HL-60 (cell line): ENCODE data around the gene ZNF469.

Experiments used
- DNase-seq, 2 experiments: peaks; one replicate each; pipeline ENCODE4 v3.0.0-alpha.2; 2010 to 2020; ENCODE audit warnings: low read depth in 1 of 2, low spot score in 1 of 2
- H3K27ac ChIP-seq: fragments of 250-450 bp; sonication (Bioruptor Pico); replicated peaks from 2 replicates; pipeline ENCODE4 v1.5.1; 2020; ENCODE audit warnings: mild to moderate bottlenecking, moderate library complexity
- H3K27me3 ChIP-seq: fragments of 250-450 bp; sonication (Bioruptor Pico); 2 replicates; pipeline ENCODE4 v1.5.1; 2021; ENCODE audit warnings: mild to moderate bottlenecking, moderate library complexity; ENCODE audit not compliant: insufficient read depth, poor library complexity, severe bottlenecking
- H3K4me3 ChIP-seq: replicated peaks from 2 replicates; pipeline ENCODE4 v1.5.1; 2011; ENCODE audit warnings: mild to moderate bottlenecking, control low read depth, low read length; ENCODE audit not compliant: insufficient read depth
- GABPA ChIP-seq: IDR thresholded peaks from 2 replicates; pipeline ENCODE4 v1.6.1; 2012; ENCODE audit warnings: low read depth
- POLR2AphosphoS5 ChIP-seq: IDR thresholded peaks from 2 replicates; pipeline ENCODE4 v1.6.1; 2012; ENCODE audit warnings: low read depth
- SPI1 ChIP-seq: IDR thresholded peaks from 2 replicates; pipeline ENCODE4 v1.6.1; 2012; ENCODE audit warnings: low read depth, mild to moderate bottlenecking, borderline replicate concordance
- TF ChIP-seq, protein P1 (sequence below): IDR thresholded peaks from one replicate; pipeline ENCODE4 v1.5.1; 2011; ENCODE audit warnings: low read length, control low read depth, inconsistent platforms; ENCODE audit not compliant: insufficient read depth
- TF ChIP-seq, protein P2 (sequence below): IDR thresholded peaks from 2 replicates; pipeline ENCODE4 v1.6.1; 2012; ENCODE audit warnings: low read depth; ENCODE audit not compliant: insufficient replicate concordance

The ZNF469 gene

DNA sequence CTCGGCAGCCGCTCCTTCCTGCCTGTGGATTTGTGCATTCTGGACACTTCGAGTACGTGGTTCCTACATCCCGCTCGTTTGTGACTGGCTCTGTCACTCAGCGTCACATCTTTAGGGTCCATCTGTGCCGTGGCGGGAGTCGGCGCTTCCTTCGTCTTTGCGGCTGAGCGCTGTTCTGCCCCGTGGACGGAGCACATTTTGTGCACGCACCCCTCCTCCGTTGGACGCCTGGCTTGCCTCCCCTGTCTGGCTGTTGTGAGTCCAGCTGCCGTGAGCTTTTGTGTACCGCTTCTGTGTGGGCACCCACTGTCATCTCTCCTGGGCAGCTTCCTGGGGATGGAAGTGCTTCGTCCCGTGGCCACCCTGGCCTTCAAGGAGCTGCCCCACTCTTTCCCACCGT is 6.4 kb downstream of the ZNF469 start:
- Histone ChIP-seq H3K4me3 (no peak overlapping the region), H3K27me3 (no peaks in the 10 kb centered on the region), H3K27ac (no peak overlapping the region)
- no peak for TF ChIP-seq SPI1
- no peak for TF ChIP-seq POLR2AphosphoS5
- TF ChIP-seq, protein P1, sequence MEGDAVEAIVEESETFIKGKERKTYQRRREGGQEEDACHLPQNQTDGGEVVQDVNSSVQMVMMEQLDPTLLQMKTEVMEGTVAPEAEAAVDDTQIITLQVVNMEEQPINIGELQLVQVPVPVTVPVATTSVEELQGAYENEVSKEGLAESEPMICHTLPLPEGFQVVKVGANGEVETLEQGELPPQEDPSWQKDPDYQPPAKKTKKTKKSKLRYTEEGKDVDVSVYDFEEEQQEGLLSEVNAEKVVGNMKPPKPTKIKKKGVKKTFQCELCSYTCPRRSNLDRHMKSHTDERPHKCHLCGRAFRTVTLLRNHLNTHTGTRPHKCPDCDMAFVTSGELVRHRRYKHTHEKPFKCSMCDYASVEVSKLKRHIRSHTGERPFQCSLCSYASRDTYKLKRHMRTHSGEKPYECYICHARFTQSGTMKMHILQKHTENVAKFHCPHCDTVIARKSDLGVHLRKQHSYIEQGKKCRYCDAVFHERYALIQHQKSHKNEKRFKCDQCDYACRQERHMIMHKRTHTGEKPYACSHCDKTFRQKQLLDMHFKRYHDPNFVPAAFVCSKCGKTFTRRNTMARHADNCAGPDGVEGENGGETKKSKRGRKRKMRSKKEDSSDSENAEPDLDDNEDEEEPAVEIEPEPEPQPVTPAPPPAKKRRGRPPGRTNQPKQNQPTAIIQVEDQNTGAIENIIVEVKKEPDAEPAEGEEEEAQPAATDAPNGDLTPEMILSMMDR: no peak
- TF ChIP-seq, protein P2, sequence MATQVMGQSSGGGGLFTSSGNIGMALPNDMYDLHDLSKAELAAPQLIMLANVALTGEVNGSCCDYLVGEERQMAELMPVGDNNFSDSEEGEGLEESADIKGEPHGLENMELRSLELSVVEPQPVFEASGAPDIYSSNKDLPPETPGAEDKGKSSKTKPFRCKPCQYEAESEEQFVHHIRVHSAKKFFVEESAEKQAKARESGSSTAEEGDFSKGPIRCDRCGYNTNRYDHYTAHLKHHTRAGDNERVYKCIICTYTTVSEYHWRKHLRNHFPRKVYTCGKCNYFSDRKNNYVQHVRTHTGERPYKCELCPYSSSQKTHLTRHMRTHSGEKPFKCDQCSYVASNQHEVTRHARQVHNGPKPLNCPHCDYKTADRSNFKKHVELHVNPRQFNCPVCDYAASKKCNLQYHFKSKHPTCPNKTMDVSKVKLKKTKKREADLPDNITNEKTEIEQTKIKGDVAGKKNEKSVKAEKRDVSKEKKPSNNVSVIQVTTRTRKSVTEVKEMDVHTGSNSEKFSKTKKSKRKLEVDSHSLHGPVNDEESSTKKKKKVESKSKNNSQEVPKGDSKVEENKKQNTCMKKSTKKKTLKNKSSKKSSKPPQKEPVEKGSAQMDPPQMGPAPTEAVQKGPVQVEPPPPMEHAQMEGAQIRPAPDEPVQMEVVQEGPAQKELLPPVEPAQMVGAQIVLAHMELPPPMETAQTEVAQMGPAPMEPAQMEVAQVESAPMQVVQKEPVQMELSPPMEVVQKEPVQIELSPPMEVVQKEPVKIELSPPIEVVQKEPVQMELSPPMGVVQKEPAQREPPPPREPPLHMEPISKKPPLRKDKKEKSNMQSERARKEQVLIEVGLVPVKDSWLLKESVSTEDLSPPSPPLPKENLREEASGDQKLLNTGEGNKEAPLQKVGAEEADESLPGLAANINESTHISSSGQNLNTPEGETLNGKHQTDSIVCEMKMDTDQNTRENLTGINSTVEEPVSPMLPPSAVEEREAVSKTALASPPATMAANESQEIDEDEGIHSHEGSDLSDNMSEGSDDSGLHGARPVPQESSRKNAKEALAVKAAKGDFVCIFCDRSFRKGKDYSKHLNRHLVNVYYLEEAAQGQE: no peak
- no peak for TF ChIP-seq GABPA
- no peak for DNase-seq

DNA sequence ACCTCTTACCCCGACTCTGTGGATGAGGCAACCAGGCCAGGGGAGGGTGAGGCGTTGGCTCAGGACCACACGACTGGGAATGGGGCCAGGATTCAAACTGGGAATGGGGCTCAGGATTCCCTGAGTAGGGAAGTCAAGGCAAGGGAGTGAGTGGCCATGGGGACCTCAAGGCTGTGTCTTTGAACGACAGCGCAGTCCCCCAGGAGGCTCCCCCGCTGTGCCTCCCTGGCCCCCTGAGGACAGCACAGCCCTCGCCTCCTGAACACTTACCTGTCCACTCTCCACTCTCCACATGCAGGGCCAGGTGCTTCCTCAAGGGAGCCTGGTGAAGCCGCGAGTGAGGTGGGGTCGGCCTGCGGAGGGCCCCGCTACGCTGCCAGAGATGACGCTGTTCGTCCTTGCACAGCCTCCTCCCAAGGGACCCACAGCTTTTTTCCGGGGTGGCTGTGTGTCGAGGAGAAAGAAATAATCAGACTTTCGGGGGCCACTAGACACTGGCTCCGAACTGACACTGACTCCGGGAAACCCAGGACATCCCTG is 6.9 kb downstream of the ZNF469 start:
- TF ChIP-seq GABPA (no peak), POLR2AphosphoS5 (no peak), SPI1 (no peak)
- TF ChIP-seq, protein P1: no peak
- TF ChIP-seq, protein P2: no peak

DNA sequence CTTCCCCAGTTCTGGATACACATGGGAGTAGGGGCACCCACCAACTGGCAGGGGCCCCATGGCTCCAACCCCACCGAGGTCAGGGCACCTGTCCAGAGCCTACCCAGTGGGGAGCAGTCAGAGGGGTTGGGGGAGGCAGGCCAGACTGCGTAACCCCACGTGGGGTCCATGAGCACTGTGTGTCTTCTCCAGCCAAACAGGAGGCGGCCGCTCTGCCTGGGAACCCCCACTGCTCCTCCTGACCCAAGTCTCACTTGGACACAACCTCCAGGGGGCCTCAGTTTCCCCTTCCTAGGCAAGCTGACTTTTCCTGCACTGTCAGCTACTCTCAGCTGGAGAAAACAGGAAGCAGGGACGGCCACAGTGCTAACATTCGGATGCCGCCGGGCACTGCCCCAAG is 7.5 kb downstream of the ZNF469 start:
- DNase-seq: no peak
- Histone ChIP-seq H3K4me3 (no peak overlapping the region), H3K27ac (no peak overlapping the region), H3K27me3 (no peaks in the 10 kb centered on the region)
- TF ChIP-seq, protein P2: no peak
- TF ChIP-seq POLR2AphosphoS5: no peak
- TF ChIP-seq GABPA: no peak
- TF ChIP-seq SPI1: no peak
- TF ChIP-seq, protein P1: no peak

More for the DNA sequence above, 6.9 kb downstream of the ZNF469 start:
- Histone ChIP-seq H3K4me3 (no peak overlapping the region), H3K27me3 (no peaks in the 10 kb centered on the region), H3K27ac (no peak overlapping the region)
- DNase-seq: no peak
